Activated CD8-positive, alpha-beta memory T cell treated with anti-CD3 and anti-CD28 coated beads for 1 hour (primary cell): Measurements from ENCODE around the gene CEP164.
"Not testable (repeated sequence)": the region's sequence is repeated elsewhere in the genome, so short reads cannot be mapped to it uniquely, and the experiment has no call there.

Experiments used
- DNase-seq, 2 donors: peaks; one replicate each; pipeline ENCODE4 v3.0.0-alpha.2; 2020; ENCODE audit warnings: low read depth in 1 of 2; ENCODE audit errors: extremely low read depth in 1 of 2

CEP164 gene

DNA sequence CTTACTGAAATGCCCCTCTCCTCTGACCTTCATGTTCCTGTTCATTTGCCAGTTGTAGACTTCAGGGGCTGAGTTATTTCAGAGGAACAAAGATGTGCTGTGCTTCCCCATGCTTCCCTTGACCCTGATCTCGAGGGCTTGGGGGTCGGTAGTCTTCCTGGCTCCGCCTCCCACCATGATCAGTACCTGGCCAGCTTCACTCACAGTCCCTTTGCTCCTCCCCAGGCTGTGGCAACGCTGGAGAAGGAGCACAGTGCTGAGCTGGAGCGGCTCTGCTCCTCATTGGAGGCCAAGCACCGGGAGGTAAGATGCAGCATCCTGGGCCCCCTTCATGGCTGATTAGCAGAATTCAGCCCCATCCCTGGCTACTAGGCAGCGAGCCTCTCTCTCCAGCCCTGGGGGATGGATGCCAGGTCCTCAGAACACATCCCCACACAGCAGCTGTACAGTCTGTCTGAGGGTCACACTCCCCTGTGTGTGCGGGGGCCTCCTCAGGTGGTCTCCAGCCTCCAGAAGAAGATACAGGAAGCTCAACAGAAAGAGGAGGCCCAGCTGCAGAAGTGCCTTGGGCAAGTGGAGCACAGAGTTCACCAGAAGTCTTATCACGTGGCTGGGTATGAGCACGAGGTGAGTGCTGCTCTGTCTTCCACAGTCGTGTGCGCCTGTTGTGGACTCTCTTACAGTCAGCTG, 64.5 kb downstream of the CEP164 start:
- no peak for DNase-seq

- no peak for DNase-seq
Measured at GRCh38 chr11:117392979-117393378, 65.3 kb downstream of the CEP164 start.

DNA sequence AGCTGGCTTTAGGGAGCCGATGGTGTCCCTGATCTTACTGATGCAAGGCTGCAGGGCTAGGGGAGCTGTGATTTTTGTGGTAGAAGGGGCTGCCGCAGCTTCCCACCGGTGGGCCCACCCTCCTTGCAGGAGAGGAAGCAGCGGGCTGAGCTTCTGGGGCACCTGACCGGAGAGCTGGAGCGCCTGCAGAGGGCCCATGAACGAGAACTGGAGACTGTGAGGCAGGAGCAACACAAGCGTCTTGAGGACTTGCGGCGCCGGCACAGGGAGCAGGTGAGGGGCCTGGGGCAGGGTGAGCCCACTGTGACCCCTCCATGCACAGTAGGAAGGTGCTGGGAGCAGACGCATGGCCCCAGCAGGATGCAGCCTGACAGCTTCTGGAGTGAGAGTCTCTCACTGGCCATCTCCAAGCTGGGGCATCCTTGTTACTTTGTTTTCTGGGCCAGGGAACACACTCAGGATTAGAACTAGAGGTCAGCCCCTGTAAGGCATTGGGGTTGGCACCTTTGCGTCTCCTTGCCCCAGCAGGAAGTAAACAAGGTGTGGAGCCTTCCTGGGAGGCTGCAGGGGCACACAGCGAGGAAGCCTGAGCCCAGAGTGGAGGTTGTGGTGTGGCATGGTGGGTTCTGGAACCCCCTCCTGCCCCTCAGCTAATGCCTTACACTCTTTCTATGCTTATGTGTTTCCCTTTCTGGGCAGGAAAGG, 66.7 kb downstream of the CEP164 start:
- DNase-seq: no peak

- no peak for DNase-seq
Measured at GRCh38 chr11:117395476-117395875, 67.8 kb downstream of the CEP164 start.

GRCh38 chr11:117396970-117397369, 69.3 kb downstream of the CEP164 start:
- DNase-seq: no peak

- not testable (repeated sequence) for DNase-seq
Measured at GRCh38 chr11:117398618-117399017, 71.0 kb downstream of the CEP164 start.

- DNase-seq: not testable (repeated sequence)
Measured at GRCh38 chr11:117399100-117399840, 71.6 kb downstream of the CEP164 start.

DNA sequence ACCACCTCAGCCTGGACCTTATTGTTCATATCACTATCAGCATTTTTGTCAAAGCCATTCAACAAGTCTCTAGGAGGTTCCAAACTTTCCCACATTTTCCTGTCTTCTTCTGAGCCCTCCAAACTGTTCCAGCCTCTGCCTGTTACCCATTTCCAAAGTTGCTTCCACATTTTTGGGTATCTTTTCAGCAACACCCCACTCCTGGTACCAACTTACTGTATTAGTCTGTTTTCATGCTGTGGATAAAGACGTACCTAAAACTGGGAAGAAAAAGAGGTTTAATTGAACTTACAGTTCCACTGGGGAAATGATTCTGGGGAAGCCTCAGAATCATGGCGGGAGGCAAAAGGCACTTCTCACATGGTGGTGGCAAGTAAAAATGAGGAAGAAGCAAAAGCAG, 78.2 kb downstream of the CEP164 start:
- DNase-seq: not testable (repeated sequence)

GRCh38 chr11:117407016-117407415, 79.4 kb downstream of the CEP164 start:
- DNase-seq: no peak

- no peak for DNase-seq
Measured at GRCh38 chr11:117408356-117408755, 80.7 kb downstream of the CEP164 start.

DNA sequence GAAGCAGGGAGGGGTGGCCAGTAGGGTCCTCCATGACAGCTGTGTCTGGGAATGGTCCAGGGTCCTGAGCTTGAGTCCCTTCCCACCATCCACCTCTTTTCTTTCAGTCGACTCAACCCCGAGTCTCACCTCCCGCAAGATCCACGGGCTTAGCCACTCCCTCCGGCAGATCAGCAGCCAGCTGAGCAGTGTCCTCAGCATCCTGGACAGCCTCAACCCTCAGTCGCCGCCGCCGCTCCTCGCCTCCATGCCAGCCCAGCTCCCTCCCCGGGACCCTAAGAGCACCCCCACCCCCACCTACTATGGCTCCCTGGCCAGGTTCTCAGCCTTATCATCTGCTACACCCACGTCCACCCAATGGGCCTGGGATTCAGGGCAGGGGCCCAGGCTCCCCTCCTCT, 81.9 kb downstream of the CEP164 start:
- no peak for DNase-seq

DNA sequence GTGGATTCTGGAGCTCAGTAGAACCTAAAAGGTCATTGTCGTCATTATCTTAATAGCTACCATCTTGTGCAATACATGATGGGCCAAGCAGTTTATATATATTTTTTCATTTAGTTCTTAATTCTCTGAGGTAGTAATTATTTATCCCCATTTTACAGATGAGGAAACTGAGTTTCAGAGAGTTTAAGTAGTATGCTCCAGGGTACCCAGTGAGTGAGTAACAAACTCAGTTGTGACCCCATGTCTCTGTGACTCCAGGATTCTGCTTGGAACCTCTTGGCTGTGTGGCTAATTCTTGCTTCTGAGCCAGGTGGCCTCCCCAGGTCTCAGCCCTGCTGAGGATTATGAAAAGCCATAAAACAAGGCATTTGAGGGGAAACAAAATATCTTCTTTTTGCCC, 82.6 kb downstream of the CEP164 start:
- DNase-seq: no peak

DNA sequence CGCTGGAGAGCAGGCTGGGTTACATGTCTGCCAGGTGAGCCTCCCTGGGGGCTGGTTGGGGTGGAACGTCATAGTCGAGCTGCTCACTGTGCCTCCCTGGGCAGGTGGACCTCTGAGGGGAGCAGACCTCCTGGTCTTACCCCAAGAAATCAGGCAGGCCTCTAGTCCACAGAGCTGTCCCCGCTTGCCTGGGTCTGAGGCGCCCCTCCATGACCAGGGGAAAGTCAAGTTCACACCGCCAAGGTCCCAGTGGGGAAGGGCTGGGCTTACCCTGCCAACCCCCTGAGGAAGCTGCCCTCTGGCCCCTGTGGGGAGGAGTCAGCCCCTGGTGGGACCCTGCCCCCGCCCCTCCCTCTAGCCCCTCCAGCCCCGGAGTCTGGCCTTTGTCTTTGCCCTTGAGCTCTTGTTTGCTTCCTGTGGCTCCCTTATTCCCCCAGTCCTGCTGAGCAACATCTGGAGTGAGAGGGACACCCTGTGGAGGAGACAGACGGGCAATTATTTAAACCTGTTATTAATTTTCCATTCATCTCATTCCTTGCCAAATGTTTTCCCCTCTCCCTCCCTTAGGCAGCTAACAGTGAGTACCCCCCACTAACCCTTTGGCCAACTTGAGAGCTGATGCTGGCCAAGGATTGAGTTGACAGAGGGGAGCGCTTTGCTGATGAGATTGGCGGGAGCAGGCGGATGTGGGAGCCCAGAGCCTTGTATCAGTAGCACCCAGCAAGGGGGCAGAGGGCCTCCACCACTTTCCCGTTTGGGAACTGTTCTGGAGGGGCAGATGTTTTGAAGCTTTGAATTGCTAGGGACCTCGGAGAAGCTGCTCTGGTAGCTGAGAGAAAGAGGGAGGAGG, 83.4 kb downstream of the CEP164 start:
- no peak for DNase-seq

- DNase-seq: no peak
Measured at GRCh38 chr11:117411736-117412135, 84.1 kb downstream of the CEP164 start.

DNA sequence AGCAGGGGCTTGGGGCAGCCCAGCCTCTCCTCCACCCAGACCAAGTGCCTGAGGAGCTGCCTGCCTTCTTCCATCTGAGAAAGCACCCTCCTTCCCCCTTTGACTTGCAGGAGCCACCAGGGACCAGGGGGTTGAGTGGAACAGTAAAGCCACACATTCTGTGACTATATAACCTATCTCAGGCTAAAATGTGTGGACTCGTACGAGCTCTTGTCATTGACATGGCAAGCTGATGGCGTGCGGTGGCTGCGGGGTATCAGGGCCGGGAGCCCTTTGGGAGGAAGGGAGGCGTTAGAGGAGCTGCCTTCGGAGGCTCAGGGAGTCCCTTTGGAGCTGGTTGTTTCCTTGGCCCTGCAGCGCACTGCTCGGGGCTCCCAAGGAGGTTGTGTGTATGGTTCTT, 84.5 kb downstream of the CEP164 start:
- DNase-seq: no peak

DNA sequence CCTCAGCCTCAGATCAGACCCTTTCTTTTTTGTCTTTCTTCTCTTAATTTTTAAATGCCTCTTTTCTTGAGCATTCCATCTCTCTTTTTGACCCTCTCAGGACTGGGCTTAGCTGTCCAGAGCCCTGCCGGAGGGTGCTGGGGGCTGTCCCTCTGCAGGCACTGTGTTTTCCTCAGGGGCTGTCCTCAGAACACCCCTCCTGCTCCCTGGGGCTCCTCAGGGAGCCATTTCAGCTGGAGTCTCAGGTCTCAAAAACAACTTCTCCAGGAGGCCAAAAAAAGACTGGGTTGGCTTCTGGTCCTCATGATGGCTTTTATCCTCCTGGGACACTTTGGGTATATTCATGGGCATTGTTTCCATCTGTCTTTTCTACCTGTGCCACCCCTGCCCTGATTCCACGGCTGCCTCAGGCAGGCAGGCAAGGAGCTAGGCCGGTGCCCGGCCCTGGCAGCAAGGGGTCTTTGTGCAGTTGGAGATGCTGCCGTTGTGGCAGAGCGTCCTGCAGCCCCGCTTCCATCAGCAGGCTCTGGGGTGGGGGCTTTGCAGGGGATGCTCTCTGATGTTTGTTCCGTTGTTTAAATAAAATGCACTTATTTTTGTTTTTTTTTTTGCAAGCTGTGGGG, 85.1 kb downstream of the CEP164 start:
- DNase-seq: no peak

DNA sequence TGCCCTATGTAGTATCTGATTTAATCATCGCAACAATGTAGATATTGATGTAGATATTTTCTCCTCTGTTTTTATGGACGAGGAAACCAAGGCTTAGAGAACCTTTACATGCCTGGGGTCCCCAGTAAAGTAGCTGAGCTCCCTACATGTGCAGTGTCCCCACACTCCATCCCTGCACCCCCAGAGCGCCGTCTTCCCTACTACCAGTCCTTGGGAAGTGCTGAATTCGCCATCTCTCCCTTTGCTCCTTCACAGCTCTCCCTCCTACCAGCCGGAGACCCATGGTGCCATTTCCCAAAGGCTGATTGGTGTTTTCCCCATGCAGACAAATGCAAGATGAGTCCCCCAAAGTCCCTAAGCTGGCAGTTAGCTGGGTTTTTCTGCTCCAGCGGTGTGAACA, 86.0 kb downstream of the CEP164 start:
- no peak for DNase-seq

DNA sequence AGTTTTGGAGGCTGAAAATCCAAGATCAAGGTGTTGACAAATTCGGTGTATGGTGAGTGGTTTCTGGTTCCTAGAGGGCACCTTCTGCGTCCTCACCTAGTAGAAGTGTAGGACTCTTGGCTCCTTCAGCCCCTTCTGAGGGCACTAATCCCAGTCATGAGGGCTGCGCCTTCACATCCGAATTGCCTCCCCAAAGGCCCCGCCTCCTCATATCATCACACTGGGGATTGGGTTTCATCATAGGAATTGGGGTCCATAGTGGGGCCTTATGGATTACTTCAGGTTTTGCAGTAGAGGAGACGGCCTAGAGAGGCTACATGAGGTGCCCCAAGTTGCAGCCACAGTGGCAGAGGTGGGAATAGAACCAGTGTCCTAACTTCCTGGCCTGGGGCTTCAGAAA, 87.1 kb downstream of the CEP164 start:
- DNase-seq: no peak

DNA sequence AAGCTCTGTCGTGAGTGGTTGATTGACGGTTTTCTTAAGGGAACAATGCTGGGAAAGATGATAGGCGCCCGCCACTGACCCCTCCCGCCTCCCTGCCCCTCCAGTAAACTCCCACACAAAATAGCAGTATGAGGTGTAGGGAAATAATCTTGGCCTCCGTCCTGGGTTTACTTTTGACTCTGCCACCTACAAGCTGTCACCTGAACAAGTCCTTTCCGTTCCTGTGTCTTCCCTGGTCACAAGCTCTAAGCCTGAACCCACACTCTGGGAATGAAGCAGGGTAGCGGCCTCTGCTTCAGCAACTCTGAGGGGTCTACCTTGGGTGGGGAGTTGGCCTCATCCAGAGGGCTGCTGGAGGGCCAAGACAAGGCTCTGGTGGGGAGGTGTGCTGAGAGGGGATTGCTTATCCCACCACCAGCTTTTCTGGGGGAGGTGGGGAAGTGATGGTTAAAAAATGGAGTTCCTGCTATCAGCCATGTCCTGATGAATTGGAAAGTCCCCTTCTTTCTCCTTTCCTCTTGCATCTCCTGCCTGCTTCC, 87.8 kb downstream of the CEP164 start:
- DNase-seq: no peak

DNA sequence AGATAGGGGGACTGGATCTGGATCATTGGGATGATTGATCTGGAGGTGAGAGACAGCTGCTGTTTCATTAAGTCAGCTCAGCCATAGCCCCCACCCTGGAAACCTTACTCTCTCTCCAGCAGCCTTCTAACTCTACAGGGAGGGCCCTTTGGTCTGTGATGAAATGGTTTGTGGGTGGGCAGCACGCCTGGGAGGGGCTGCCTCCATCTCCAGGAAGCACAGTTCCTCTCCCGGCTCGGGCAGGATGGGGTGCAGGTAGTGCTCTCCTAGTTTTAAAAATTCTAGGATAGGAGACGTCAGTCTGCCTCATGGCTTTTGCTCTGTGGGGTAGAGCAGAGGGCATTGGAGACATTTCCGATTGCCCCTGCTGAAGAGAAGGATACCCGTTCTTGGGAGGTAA, 89.7 kb downstream of the CEP164 start:
- no peak for DNase-seq
